Gastroesophageal sphincter (tissue), 4 donors: ENCODE measurements around the gene BLMH. TPM values are rescaled to one million over a fixed set of nuclear protein-coding genes. Genes with fewer than 3 reads are reported as not detected.

Experiments
- ATAC-seq: fragments of 150-250 bp; one replicate; pipeline ENCODE4 v1.9.1; 2016; ENCODE audit warnings: mild to moderate bottlenecking, moderate library complexity
- H3K27ac ChIP-seq, 4 donors: fragments of 200-600 bp; sonication (generic) in 3 of 4; 1 replicate in 3 of 4; 2 replicates in 1 of 4; pipeline ENCODE4 v1.5.1; 2016 to 2019
- H3K27me3 ChIP-seq: fragments of 200-600 bp; sonication (generic); one replicate; pipeline ENCODE4 v1.5.1; 2019
- H3K36me3 ChIP-seq, 2 donors: fragments of 200-600 bp; sonication (generic); one replicate each; pipeline ENCODE4 v1.5.1; 2019; ENCODE audit warnings: control low read depth in 1 of 2
- H3K4me1 ChIP-seq, 3 donors: fragments of 200-600 bp; sonication (generic); 1 replicate in 2 of 3; 2 replicates in 1 of 3; pipeline ENCODE4 v1.5.1; 2016 to 2019; ENCODE audit warnings: control low read depth in 2 of 3
- H3K4me3 ChIP-seq, 2 donors: fragments of 200-600 bp; sonication (generic); one replicate each; pipeline ENCODE4 v1.5.1; 2019; ENCODE audit warnings: mild to moderate bottlenecking in 1 of 2, moderate library complexity in 1 of 2
- H3K9me3 ChIP-seq, 3 donors: fragments of 200-600 bp; sonication (generic); one replicate each; pipeline ENCODE4 v1.5.1; 2017 to 2019; ENCODE audit warnings: control low read depth in 2 of 3
- EP300 ChIP-seq: sonication (generic); formaldehyde crosslinking; IDR thresholded peaks from one replicate; pipeline ENCODE4 v1.6.1; 2017; ENCODE audit warnings: antibody characterized with exemption, mild to moderate bottlenecking
- POLR2A ChIP-seq, 2 donors: fragments of 450-650 bp; IDR thresholded peaks; one replicate each; pipeline ENCODE4 v1.6.1; 2017; ENCODE audit warnings: antibody characterized with exemption in 2 of 2, mild to moderate bottlenecking in 2 of 2, moderate library complexity in 1 of 2
- POLR2AphosphoS5 ChIP-seq: sonication (generic); formaldehyde crosslinking; IDR thresholded peaks from one replicate; pipeline ENCODE4 v1.6.1; 2017; ENCODE audit warnings: antibody characterized with exemption
- WGBS, 2 donors: methylation state at CpG; one replicate each; pipeline ENCODE4 v1.1.5; 2018; ENCODE audit warnings: low coverage in 1 of 2; 5-methylcytosine and 5-hydroxymethylcytosine counted together
- total RNA-seq, 4 donors: library from RNA; depleted of rRNA; stranded (reverse); fragments of >200 nt; gene quantifications; one replicate each; pipeline ENCODE4 v1.1.0, GENCODE V29; 2016
- TF ChIP-seq, protein P1 (sequence below), 4 experiments: fragments of 200-600 bp in 2 of 4; fragments of 450-650 bp in 2 of 4; sonication (generic) in 1 of 4; IDR thresholded peaks; one replicate each; pipeline ENCODE4 v1.5.1; 2017 to 2019; ENCODE audit warnings: antibody characterized with exemption in 4 of 4, mild to moderate bottlenecking in 2 of 4, moderate library complexity in 2 of 4

The BLMH gene
- total RNA-seq, 4 donors from 2014 or later = 17.8 to 29.3 (median 20.7) TPM

DNA sequence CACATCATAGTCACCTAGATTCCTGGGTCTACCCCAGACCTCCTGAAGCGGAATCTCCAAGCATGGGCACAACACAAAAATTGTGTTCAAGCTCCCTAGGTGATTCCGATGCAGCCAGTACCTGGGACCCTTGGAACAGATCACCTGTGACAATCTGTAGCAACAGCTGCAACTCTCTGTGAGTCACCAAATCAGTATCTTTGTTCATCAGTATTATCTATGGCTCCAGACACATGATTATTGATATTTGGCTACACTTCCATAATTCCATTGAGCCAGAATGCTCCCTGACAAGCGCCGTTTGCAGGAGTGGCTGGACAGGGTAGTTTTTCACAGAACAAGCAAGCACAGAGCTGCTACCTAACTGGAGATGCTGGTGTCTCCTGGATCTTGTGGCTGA, 72.4 kb downstream of the BLMH start:
- Histone ChIP-seq H3K27ac (no peak overlapping the region), H3K4me3 (no peak overlapping the region), H3K4me1 (no peaks in the 10 kb centered on the region), H3K36me3 (no peaks in the 10 kb centered on the region), H3K27me3 (no peaks in the 10 kb centered on the region), H3K9me3 (no peaks in the 10 kb centered on the region)
- no peak for ATAC-seq
- TF ChIP-seq, protein P1, sequence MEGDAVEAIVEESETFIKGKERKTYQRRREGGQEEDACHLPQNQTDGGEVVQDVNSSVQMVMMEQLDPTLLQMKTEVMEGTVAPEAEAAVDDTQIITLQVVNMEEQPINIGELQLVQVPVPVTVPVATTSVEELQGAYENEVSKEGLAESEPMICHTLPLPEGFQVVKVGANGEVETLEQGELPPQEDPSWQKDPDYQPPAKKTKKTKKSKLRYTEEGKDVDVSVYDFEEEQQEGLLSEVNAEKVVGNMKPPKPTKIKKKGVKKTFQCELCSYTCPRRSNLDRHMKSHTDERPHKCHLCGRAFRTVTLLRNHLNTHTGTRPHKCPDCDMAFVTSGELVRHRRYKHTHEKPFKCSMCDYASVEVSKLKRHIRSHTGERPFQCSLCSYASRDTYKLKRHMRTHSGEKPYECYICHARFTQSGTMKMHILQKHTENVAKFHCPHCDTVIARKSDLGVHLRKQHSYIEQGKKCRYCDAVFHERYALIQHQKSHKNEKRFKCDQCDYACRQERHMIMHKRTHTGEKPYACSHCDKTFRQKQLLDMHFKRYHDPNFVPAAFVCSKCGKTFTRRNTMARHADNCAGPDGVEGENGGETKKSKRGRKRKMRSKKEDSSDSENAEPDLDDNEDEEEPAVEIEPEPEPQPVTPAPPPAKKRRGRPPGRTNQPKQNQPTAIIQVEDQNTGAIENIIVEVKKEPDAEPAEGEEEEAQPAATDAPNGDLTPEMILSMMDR (IDR thresholded peaks at IDR 0.05) = no peak
- TF ChIP-seq EP300 (no peak), POLR2AphosphoS5 (no peak), POLR2A (IDR thresholded peaks at IDR 0.05) (no peak)
- 75 to 96% methylated on average over 4 of the region's 4 CpGs for WGBS, 2 donors

DNA sequence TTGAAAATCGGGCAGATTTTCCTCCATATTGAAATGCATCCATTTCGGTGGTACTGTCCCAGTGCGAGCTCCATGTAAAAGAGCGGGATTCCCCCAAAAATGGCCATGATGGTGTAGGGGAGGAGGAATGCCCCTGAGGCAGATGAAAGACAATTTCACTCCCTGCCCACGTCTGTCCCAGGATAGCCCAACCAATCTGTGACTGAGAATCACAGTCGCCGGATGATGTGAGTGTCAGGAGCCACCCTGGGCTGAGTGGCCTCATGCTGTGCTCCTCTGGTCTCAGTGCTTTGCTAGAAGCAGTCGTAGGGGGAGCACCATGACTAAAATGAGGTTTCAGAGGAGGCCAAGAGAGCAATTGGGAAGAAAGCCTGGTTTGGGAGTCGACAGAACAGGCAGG, 72.9 kb downstream of the BLMH start:
- 63 to 92% methylated on average over 2 to 4 of the region's 9 CpGs for WGBS, 2 donors
- no peak for TF ChIP-seq POLR2A (IDR thresholded peaks at IDR 0.05)
- no peak for TF ChIP-seq EP300
- no peak for TF ChIP-seq POLR2AphosphoS5
- TF ChIP-seq, protein P1 (IDR thresholded peaks at IDR 0.05) = no peak
- no peak for ATAC-seq
- no peak overlapping the region for H3K27ac ChIP-seq
- H3K36me3 ChIP-seq = no peaks in the 10 kb centered on the region
- H3K4me1 ChIP-seq = no peaks in the 10 kb centered on the region
- no peak overlapping the region for H3K4me3 ChIP-seq
- H3K27me3 ChIP-seq = no peaks in the 10 kb centered on the region
- no peaks in the 10 kb centered on the region for H3K9me3 ChIP-seq

DNA sequence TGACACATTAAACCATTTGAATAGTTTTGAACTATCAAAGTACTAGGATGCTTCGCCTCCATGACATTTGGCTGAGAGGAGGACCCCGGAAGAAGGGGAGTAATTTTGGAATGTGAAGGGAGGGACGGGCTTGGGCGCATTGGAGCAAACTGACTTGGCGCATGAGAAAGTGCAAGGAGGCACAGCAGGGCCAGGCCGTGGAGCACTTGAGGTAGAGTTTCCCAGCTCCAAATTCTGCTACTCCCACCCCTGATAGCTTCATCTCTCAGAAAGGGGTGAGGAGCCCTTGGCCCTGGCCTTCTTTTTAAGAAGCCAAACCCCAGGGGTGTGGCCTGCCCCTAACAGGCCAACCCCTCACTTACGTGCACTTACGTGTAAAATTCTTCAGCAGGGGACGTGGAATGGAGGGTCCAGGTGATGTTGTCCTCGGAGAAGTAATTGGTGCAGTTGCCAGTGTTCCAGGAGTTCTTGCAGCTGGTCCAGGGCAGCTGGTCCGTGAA, 73.9 kb downstream of the BLMH start:
- Histone ChIP-seq H3K4me1 (no peaks in the 10 kb centered on the region), H3K4me3 (no peak overlapping the region), H3K27me3 (no peaks in the 10 kb centered on the region), H3K36me3 (no peaks in the 10 kb centered on the region), H3K27ac (no peak overlapping the region), H3K9me3 (no peaks in the 10 kb centered on the region)
- no peak for TF ChIP-seq POLR2AphosphoS5
- no peak for TF ChIP-seq POLR2A (IDR thresholded peaks at IDR 0.05)
- TF ChIP-seq, protein P1 (IDR thresholded peaks at IDR 0.05) = no peak
- no peak for TF ChIP-seq EP300
- ATAC-seq = no peak
- WGBS, 2 donors = 88 to 93% methylated on average over 3 to 8 of the region's 11 CpGs

DNA sequence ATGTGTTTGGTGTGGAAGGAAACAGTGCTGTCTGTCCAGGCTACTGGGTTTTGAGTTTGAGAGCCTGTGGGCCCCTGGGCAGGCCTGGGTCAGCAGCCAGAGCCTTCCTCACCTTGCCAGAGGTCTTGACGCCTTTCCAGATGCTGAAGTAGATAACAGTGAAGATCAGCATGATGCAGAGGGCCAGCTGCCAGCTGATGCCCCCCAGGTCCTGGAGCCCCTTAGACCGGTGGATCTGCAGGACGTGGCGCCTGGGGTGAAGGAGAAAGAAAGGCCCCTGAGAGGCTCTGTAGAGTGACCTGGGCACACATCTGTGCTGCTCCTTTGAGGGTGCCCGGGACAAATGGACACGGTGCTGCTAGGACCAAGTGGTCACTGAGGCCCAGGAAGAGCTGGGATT, 74.7 kb downstream of the BLMH start:
- Histone ChIP-seq H3K4me3 (no peak overlapping the region), H3K9me3 (no peaks in the 10 kb centered on the region), H3K27me3 (no peaks in the 10 kb centered on the region), H3K27ac (no peak overlapping the region), H3K36me3 (no peaks in the 10 kb centered on the region), H3K4me1 (no peaks in the 10 kb centered on the region)
- WGBS, 2 donors = 93% methylated on average over 6 of the region's 6 CpGs; no CpG with 5 or more reads in 1 of the 2 donors
- TF ChIP-seq, protein P1 (IDR thresholded peaks at IDR 0.05) = no peak
- no peak for TF ChIP-seq EP300
- TF ChIP-seq POLR2A (IDR thresholded peaks at IDR 0.05) = no peak
- TF ChIP-seq POLR2AphosphoS5 = no peak
- no peak for ATAC-seq

DNA sequence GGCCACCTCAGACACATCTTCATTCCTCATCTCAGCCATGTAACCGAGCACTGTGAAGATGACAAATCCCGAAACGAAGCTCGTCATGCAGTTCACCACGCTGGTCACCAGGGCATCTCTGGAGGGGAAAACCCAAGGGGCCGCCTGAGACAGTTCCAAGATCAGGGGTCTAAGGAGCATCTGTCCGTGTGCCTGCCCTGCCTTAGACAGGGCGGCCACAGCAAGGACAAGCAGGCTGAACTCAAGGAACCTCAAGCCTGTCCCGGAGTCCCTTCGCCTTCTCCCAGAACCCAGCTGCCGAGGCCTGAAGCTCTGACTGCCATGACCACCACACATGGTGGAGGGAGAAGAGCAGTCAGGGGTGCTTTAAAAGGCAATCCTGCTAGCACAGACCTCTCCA, 79.0 kb downstream of the BLMH start:
- no CpG with 5 or more reads among the region's 11 CpGs for WGBS, 2 donors
- H3K27me3 ChIP-seq = peaks cover 5% of the 10 kb centered on the region
- no peaks in the 10 kb centered on the region for H3K36me3 ChIP-seq
- ATAC-seq = no peak
- no peak overlapping the region for H3K4me3 ChIP-seq
- H3K9me3 ChIP-seq = no peaks in the 10 kb centered on the region
- no peaks in the 10 kb centered on the region for H3K4me1 ChIP-seq
- H3K27ac ChIP-seq = no peak overlapping the region
- TF ChIP-seq POLR2AphosphoS5 (no peak), EP300 (no peak), POLR2A (IDR thresholded peaks at IDR 0.05) (no peak)
- TF ChIP-seq, protein P1 (IDR thresholded peaks at IDR 0.05) = no peak
